GM21423 (cell line): ENCODE data around the gene NPHP4.

ENCODE experiments used
- ATAC-seq: cut with Tn5 transposase; IDR thresholded peaks from one replicate; pipeline ENCODE4 v1.9.1; 2021; ENCODE audit warnings: mild to moderate bottlenecking, moderate library complexity; ENCODE audit not compliant: unreplicated experiment

The NPHP4 gene

DNA sequence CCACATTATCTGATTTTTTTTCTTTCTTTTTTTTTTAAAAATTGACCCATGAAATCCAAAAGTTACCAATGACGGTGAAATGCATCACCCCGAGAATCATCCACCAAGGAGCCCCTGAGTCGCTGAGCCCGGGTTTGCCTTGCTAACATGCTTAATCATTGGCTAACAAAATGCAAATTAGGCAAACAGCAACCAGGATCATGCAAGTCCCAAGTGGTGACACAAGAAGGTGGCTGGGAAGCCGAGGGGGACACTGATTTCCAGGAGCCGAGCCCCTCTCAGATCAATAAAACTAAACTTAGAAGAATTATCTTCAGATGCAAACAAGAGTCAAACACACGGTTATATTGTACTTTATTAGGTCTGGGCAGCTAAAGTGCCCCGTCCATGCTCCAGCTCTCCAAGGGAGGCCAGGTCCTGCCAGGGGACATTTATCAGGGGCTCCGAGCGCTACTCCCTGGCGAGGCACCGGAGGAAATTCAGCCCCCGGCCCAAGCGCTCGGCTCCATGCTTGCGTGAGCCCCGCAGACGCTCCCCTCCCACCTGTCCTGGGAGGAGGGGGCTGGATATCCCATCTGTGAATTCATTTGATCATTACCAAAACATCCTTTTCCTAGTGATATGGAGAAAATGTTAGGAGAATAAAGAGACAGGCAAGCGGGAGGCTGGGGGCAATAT lies 154.1 kb downstream of the NPHP4 start:
- no peak for ATAC-seq

DNA sequence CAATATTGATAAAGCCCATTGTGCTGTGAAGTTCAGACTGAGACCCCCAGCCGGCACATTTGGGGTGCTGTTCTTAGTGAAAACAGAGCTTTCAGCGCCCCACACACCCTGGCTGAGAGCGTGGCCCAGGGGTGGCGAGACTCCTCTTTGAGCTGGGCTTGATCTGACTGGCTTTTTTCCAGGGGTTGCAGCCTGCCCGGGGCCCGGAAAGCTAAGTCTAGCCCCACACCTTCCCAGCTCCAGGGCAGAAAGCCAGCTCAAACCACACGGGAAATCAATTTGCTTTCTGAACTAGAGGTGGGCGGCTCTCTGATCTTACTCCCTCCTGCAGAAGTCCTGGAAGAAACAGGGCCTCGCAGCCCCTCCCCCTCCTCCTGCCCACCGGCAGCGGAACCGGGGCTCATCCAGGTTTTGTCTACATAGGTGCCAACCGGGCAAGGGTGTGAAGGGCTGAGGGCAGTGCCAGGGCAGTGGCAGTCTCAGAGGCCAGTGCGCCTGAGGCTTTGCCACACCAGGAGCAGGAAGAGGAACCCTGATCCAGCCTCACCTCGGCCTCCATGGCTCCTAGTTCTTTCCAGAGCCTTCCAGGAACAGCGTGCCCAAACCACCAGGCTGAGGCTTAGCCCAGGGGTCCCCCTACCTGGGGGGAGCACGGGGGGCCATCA lies 155.3 kb downstream of the NPHP4 start:
- ATAC-seq = no peak

DNA sequence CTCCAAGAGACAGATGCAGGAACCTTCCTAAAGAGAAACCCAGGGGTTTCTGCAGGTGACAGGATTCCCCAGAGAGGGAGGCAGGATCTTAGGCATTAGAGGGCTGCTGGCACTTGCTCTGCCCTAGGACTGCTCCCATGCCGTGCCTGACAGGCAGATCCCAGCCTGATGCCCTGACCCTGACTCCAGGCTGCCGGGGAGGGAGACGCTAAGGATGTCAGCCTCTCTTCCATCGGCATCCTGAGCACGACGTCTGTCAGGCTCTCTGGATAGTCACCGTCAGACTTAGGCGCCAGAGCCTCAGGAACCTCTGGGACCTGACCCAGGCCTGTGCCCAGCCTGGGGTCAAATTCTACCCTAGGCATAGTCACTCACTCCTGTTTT lies 157.1 kb downstream of the NPHP4 start:
- no peak for ATAC-seq

DNA sequence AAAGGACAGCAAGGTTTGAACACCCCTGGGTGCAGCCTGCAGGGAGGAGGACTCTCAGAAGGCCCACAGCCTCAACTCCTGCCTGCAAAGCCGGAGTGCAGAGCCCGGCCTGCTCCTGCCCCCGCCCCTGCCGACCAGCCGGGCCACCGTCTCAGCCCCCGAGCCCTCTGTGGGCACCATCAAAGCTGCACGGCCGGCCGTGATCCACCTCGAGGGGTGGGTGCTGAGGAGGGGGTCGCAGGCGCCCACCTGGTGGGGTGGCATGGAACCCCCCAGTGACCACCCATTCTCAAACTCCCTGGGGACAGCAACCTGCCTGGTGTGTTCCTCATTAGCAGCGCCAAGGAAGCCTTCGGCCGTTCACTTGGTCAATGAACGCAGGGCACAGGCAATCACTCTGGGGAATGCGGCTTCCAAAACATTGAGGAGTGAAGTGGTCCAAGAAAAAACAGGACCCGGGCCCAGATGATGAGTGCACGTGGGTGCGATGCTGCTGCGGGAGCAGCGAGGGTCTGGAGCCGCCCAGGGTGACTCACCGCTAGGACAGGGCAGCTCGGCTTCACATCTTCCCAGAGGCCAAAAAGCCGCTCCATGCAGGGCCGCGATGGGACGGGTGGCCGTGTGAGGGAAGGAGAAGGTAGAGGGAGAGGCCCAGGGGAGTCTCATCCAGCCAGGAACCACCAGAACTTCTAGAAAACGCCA lies 157.6 kb downstream of the NPHP4 start:
- ATAC-seq = no peak

DNA sequence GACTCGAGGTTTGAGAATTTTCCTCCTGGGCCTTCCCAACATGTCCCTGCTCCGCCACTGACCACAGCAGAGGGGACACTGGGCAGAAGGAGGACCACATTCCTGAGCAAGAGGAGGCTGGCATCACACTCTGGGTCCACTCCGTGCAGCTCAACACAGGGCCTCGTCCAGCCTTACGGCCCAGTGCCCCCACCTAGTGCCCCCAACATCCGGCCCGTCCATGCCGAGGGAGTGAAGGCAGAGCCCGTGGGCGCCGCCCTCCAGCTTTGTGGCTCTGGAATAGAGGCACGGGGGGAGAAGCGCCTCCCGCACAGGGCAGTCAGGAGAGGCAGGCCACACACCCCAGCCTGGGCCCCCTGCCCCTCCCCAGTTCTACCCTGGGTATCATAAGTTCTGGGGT lies 158.3 kb downstream of the NPHP4 start:
- no peak for ATAC-seq

DNA sequence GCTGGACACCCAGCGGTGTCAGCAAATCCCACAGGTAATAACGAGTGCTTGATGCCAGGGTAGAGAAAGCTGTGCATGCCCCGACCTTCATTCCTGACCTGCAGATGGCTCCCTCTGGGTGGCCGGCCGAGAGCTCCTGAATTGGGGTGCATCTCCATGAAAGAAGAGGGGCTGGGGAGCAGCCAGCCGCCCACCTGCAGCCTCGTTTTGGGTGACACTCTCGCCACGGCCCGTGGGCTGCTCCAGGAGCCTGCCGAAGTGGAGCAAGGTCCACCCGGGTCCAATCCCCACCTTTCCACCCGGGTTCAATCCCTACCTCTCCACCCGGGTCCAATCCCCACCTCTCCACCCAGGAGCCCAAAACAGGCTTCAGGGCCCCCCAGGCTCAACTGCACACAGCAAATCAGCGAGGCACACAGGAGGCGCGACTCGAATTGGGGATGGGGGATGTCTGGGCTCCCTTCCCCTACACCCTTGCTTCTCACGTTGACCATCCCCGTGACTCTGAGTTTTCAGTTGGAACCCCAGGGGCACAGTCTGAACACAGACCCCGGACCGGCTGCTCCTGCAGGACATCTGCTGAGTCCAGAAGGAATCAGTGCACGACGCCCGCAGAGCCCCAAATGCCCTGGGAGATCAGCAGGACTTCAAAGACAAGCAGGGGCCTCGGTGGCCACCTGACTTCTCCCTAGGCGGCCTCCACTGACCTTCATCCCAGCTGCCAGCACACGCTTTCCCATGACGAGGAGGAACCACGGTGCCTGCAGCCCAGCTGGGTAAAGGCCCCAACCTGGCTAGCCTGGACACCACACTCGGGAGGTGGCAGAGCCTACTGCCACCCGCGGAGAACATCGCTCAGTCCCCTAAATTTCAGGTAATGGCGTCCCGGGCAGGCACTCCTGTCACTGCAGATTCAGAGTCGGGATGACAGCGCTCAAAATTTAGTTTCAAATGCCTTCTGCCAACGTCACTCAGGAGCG lies 159.0 kb downstream of the NPHP4 start:
- no peak for ATAC-seq

DNA sequence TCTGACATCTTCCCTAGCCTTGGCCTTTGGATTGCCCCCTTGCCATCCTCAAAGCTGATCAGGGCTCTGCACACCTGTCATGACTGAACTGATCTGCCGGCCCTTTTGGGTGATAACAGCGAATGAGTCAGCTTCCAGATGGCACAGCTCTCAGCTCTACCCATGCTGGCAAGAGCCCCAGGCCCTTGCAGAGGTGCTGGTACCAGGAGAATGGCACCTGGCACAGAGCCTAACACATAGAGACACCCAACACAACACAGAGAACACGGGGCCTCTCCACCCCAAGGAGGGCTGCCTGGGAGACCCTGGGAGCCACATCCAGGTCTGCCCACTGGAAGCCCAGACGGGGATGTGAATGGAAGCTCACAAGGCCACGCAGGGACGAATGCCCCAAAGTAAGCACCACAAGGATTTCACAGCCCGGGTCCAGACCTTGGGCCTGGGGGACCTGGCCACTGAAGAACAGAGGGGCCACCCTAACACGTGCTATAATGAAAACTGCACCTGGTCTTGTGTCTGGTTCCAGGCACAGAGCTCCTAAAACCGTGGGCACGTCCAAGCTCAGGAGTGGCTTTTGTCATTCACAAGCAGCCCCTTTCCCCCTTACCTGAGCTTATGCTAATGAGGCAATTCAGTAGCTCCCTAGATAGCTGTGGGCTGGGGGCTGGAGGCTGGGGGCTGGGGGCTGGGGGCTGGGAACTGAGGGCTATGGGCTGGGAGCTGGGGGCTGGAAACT lies 160.5 kb downstream of the NPHP4 start:
- ATAC-seq = no peak

DNA sequence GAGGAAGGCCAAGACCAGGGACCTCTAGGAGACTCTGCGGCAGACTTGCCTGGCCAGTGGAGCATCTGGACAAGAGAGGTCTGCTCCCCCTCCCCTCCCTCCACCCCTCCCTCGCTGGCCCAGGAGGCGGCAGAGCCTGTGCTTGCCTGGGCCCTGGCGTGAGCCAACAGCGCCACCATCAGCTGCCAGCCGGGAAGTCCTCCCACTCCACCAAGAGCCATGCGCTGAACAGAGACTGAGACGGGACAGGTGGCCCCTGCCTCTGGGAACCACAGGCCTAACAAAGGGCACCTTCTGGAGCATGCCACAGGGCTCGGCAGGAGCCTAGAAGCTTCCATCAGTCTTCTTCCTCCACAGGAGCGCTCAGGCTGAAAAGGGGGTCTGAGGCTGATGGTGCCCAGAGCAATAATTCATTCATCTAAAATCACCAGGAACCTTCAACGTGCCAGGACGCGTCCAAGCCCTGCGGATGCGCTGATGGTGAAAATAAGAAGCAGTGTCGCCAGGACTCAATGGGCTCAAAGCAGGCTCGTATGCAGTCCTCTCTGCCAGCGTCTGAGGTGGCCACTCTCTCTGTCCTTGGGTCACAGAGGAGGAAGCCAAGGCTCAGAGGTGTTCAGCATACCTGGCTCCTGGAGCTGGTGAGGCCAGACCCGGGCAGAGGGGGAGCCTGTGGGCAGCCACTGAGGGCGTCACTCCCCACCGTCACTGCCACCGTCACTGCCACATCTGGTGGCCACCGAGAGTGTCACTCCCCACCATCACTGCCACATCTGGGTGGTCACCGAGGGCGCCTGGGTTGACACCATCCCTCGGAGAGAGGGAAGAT lies 161.2 kb downstream of the NPHP4 start:
- ATAC-seq = no peak

DNA sequence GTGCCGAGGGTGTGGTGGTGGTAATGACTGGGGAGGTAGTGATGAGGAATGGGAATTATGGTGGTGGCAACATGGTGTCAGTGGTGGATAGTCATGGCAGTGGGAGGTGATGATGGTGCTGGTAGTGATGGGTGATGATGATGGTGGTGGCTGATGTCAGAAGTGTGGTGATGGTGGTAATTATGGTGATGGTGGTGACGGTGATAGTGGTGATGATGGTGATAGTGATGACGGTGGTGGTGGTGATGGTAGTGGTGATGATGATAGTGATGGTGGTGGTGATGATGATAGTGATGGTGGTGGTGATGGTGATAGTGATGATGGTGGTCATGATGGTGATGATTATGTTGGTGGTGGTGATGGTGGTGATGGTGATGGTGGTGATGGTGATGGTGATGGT lies 162.8 kb downstream of the NPHP4 start:
- ATAC-seq = no peak

DNA sequence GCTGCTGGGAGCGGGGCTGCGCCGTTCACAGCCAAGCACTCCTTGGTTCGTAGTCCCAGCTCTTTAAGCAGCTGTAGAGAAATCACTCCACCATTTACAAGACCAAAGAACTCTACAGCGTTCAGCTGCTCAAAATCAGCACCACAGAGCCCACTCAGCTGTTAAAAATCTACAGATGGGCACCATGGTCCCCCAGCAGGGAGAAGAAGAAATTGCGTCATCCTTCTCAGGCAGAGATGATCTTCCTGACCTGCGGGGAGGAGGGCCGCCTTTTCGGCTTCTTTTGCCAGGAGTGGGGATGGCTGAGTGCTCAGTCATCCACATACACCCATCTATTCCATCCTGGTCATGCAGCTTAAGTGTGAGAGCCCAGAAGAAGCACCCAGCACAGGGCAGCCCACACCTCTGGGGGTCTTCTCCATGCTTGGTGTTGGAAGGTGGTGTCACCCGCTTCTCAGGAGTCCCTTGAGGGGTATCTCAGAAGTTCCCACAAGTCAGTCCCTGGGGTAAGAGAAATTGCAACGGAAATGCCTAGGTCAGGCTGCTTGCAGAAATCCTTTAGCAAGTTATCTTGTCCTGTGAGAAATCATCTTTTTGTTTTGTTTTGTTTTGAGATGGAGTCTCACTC lies 163.8 kb downstream of the NPHP4 start:
- no peak for ATAC-seq

DNA sequence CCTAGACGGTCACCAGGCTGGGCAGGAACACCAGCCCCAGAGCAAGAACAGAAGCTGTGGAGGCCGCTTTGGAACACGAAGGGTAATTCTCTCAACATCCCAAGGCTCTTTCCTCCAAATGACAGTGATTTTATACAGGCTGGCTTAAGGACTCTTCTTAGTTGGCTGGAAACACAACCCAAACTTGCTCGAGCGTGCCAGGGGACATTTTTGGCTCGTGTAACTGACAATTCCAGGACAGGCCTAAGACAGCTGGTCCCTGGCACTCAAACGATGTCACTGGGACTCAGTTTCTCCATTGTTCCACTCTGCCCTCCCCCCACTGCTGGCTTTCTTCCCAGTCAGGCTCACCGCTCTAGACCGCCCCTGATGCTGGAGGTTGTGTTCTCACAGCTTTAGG lies 164.7 kb downstream of the NPHP4 start:
- no peak for ATAC-seq

DNA sequence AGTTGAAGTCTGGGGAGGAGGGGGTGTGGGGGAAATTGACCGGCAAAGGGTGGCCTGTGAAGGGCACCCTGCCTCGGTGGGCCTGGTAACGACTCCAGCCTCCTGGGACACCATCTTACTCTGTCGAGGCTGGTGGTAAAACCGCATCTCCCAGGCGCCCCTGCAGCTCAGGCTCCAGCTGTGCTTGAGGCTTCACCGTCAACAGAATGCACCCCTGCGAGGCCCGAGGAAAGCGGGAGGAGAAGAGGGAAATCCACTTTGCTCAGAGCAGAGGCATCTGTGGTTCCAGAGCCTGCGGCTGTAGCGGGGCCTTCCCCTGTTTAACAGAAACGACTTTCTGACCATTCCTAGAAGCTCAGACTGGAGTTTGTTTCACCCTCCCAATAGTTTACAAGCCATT lies 165.6 kb downstream of the NPHP4 start:
- no peak for ATAC-seq

DNA sequence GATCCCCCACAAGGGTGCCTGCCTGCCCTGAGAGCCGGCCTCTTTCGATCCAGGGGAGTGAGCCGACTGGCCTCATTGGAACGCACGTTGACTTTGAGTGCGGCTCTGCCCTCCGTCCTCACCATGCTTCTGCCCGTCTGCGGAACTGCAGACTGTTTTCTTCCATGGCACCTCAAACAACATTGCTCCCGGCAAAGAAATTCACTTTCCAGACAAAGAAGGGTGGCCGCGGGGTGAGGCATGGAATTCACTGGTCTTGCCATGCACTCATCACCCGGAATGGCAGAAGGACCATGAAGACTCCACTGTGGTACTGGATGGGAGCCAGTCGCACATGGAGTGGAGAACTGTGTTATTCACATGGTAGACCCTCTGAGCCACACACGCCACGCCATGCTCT lies 169.5 kb downstream of the NPHP4 start:
- no peak for ATAC-seq

DNA sequence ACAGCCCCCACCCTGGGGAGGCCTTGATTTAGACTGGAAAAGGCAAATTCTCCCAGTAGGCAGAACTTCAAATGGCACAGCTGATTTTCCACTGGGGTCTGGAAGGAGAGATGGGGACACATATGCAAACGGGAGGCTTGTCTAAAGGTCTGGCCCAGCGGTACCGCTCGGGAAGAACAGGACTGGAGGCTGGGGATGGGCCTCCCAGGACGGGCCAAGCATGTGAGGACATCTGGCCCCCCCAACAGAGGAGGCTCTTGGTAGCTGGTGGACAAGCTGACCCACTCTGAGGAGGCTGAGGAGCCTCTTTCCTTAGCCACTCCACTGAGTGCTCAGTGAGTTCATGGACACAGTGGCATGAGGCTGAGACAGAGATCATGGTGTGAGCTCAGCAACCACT lies 170.0 kb downstream of the NPHP4 start:
- ATAC-seq = no peak

DNA sequence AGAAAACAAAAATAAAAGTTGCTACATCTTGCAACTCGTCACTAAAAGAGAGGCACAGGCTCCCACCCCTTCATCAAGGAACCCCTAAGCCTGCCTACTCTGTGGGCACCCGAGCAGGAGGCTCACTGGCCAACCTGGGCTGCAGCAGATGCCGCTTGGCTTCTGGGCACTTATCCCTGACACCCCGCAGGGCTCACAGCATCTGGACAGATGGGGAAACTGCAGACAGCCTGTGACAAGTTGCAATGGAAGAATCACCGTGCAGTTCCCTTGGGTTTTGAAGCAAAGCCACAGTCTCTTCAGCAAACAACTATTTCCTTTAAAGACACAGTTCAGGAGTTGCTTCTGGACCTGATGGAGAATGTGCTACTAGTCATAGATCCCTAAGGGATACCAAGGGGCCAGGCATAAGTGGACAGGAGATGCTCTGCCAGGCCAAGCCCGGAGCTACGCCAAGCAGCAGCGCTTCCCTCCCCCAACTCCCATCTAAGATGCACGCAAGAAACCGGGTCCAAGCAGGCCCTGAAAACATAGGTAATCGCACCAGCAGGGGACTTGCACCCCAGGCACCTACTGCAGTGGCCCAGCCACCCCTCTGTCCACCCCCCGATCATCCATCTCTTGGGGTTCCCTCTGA lies 170.6 kb downstream of the NPHP4 start:
- no peak for ATAC-seq

DNA sequence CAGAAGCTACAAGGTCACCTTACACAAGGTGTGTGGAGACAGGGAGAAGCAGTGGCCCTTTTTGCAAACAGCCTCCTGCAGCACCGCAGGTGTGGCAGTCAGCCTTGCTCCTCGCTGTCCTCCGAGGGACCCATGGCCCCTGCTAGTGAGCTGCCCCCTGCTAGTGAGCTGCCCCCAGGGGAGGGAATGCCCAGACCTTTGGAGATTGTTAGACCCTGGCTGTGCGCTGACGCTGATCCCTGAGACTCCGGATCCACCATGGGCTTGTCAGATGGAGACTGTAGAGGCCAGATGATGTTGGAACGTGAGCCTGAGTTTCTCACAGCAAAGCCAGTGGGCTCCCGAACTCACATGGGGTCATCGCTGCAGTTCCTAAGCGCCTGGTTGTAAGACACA lies 172.2 kb downstream of the NPHP4 start:
- no peak for ATAC-seq

DNA sequence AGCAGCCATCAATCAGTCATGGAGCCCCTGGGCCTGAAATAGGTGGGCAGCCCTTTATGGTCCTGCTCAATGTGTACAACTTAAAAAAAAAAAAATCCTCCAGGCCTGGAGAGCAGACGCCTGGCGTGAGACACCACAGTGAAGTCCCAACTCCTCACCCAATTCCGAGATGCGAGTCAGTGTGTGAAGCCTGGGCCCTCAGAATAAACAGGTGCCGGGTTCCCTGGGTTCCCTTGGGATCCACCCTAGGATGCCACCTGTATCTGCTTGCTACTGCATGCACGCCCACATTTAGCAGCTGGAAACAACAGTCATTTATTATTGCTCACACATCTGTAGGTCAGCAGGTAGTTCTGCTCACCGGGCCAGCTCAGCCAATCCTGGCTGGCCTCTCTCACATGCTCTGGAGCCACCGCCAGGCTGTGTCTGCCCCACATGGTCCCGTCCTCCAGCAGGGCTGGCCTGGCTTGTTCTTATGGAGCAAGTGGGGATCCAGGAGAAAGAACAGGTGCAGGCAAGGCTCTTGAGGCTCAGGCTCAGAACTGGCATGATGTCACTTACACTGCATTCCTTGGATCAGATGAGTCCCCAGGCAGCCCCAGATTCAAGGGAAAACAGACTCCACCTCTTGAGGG lies 172.7 kb downstream of the NPHP4 start:
- no peak for ATAC-seq

DNA sequence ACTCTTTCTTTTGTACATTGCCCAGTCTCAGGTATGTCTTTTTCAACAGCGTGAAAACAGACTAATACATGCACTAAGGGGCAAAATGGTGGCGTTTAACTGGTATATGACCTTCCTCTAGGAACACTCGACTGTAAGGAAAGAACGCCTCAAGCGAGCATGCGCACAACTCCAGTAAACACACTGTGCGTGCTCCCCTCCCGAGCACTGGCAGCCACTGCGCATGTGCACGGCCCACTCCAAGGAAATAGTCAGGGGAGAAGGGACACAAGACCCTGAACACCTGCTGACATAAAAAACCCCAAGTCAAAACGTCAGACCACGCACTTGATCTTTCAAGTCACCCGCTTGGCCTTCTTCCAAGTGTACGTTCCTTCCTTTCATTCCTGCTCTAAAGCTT lies 173.5 kb downstream of the NPHP4 start:
- no peak for ATAC-seq
